Stimulated activated CD8-positive, alpha-beta memory T cell treated with anti-CD3 and anti-CD28 coated beads, Interleukin-7, amount 100 ng/mL, for 24 hours (primary cell): ENCODE measurements around the gene TNKS1BP1.

Source experiments
- DNase-seq: peaks from one replicate; pipeline ENCODE4 v3.0.0-alpha.2; 2020; ENCODE audit warnings: low read depth

Gene TNKS1BP1

DNA sequence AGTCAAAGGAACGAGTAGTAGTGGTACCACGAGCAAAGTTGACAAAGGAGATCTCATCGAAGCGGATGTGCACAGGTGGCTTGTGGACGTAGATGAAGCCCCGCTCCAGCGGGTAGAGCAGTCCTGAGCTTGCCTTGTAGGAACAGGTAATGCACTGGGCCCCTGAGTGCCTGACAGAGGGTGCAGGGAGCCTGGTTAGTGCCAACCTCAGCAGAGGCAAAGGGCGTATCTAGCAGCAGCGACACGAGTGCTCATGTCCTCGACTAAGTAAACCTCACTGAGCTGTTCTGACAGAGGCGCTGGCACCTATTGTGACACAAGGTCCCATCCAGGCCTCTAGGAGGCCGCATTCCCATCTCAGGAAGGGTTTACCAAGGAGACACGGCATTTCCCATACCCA lies 7.0 kb upstream of the TNKS1BP1 start:
- no peak for DNase-seq

DNA sequence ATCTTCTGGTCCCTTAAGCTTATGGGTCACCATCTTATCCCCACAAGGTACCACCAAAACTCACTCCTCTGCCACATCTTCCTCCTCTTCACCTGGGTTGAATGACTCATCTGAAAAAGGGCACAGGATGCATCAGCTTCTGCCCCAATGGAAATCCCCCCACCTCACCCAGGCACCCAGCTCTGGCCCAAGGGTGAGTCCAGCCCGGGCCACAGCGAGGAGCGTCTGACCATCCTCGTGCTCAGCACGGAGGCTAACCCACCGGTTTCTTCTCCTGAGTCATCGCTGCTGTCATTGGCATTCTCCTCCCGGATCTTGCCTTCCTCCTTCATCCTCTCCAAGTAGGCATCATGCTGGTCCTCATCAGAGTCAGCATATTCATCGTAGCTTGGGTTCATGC lies 5.3 kb upstream of the TNKS1BP1 start:
- no peak for DNase-seq

DNA sequence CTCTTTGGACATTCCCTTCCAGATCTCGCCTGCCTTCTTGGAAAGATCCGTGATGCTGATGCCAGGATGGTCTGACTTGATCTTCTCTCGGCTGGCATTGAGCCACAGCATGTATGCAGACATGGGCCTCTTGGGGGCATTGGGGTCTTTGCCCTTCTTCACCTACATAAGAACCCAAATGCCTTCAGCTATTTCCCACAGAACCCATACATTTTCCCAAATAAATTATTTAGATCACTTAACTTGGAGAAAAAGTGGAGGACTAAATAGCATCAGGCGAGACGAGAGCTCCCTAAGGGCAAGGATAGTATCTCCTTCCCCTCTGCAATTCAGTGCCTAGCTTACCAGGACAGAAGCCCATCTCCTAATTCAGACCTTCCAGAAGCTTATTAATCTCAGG lies 3.0 kb upstream of the TNKS1BP1 start:
- no peak for DNase-seq

DNA sequence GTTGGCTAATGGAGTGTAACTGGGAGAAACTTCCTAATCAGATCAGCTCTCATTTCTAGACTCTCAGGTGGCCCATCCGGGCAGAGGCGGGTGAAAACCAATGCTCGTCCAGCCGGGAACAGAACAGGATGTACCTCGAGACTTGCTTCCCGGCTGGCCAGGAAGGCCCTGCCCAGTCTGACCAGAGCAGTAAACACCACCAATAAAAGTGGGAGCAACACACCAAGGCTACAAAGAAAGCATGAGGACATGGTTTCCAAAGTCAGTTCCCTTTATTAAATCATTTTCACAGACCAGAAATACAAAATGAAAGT lies 940 bp upstream of the TNKS1BP1 start:
- DNase-seq = no peak

DNA sequence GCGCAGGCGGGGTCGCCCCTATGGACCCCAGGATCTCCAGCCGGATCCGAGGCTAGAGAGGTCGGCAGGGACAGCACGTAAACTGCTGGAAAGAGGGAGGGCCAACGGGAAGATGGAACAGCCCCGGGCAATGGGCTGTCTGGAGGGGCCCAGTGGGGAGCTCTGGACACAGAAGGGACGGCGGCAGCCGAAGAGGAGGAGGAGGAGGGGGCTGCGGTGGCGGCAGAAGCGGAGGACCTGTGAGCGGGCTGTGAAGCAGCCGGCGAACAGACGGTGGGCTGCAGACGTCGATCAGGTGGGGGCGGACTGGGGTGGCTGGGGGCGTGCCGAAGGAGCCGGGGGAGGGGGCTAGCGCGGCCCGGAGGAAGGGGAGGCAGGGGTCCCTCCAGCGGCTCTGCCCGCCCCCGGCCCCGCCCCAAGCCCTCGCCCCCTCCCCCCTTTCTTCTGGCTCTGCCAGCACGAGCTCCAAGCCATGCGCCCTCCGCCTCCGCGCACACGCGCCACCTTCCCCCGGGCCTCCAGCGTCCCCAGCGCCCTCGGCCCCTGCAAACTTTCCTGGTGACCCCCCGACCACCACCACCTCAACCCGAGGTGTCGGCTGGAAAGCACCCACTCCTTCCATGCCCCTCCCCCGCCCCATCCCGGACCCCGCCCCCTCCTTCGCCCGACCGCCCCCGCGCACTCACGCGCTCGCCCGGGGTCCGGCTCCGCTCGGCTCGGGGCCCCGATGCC lies 432 bp downstream of the TNKS1BP1 start:
- DNase-seq = no peak

DNA sequence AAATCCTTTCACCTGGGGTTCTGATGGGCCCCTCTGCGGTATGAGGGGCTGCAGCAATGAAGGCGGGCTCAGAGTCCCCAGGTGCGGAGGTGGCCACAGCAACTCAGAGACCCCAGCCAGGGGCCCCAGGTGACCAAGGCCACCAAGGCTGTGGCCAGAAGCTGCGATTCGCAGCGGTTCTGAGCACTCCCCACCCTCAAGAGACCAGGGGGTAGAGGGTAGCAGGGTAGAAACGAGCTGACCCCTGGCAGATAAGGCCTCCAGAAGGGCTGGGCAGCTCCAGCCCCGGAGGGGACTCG lies 948 bp downstream of the TNKS1BP1 start:
- no peak for DNase-seq

DNA sequence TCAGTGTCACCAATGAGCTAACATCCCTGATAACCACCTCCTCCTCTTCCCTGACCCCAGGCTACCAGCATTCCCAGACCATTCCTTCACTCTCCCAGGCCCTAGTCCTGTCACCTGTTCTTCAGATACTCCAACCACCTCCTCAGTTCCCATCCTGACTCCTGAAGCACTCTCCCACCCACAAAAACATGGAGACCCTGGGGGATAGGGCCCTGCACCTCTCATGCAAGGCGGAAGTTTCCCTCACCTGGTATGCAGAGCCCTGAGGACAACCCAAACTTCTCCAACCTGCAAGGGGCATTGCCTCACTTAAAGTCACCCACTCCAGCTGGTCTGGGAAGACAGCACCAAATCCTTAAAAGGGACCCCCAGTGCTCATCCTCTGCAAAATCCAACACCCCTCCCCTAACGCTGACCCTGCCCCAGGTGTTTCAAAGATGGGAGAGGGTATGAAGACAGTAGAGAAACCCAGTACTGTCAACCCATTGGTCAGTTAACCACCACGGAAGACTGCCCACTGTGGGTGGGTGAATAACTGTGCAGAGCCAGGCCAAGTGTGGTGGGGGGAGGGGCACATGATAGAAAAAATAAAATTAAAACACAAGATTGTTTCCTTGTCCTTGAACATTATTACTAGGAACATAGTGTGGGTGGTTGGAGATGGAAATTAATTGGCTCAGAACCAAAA lies 1.4 kb downstream of the TNKS1BP1 start:
- DNase-seq = no peak

DNA sequence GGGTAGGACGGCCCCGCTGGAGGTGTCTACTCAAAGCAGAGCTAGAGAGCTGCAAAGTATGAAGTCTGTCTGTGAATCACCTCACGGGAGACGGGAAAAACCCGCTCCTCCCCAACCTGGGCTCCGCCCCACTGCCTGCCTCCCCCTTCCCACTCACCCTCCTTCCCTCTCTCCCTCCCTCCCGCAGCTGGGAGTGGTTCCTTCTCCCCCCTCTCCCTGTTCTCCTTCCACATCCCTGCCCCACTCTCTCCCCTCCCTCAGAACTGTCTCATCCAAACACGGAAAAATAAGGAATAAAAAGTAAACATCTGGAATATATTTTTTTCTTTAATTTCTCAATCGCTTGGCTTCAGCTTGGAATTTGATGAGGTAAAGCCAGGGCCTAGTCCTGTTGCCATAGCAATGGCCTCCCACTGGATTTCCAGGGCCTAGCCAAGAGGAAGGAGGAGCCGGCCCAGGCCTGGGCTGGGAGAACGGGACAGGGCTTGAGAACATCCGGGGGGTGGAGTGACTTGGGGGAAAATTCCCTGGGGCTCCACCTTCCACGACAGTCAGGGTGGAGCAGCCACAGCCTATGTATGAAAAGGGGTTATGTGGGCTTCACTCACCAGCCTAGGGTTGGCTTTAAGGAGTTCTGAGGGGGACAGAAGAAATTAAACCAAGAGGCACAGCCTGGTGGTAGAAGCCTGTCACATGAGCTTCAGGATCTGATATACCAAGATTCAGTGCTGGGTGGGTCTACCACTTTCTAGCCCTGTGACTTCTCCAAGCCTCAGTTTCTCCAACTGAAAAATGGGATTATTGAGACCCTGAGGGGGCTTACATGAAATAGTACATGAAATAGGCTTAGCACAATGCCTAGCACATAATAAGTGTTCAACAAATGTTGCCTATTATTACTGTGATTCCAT lies 2.2 kb downstream of the TNKS1BP1 start:
- no peak for DNase-seq

DNA sequence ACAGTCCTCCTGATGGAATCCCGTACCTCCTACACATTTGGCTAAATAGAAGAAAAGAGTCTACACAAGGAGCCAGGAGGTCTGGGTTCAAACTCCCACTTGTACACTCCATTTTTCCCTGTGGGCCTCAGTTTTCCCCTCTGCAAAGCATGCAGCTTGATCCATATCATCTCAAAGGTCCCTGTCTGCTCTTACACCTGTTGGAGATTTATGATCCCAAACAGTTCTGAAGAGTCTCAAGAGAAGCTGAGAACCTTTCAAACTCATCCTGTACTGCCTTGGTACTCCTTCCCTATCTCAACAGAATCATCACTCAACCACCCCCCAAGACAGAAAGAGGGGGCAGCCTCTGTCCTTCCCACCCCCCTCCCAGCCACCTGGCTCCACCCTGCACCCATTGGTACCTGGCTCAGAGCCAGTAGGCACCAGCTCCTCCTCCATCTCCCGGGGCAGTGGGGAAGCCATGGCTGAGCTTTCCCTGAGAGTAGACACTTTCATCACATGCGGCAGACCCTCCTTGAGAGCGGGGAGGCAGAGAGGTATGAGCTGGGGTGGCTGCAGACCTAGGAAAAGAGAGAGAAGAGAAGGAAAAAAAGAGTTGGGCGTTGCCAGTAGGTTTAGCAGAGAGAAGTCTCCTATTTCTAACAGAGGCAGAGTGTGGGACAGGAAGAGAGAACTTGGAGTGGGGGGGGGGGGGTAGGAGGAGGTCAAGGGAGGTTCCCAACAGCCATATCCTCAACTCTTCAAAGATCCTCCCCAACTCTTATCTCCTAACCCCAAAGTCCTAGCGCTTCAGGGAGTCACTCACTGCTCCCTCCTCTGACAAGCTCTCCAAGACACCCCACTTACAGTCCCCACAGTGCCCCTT lies 3.1 kb downstream of the TNKS1BP1 start:
- DNase-seq = no peak

DNA sequence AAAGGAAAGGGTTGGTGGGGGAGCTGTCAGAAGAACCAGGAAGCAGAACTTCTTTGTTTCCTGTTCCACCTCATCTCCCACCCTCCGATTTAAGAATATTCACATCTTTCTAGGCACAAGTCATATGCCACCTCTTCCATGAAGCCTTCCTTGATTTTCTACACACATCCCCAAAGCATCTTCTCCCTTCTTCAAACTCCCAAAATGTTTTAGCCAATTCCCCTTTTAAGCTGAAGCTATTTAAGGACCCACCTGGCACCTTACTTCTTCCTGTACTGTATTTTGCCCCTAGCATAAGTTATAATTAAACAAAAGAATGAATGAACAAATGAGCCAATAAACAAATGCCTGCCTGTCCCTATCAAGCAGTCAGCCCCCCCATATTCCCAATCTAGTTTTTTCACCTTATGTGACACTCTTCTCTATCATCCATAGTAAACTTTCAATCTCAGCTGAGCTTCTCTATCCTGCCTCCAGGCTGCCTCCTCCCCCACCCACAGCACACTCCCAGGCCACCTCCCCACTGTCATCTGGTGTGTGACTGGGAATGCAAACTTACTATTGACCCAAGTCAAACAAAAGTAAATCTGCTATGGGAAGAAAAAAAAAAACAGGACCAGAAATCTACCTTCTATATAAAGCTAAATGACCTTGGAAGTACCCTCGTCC lies 3.9 kb downstream of the TNKS1BP1 start:
- DNase-seq = no peak

DNA sequence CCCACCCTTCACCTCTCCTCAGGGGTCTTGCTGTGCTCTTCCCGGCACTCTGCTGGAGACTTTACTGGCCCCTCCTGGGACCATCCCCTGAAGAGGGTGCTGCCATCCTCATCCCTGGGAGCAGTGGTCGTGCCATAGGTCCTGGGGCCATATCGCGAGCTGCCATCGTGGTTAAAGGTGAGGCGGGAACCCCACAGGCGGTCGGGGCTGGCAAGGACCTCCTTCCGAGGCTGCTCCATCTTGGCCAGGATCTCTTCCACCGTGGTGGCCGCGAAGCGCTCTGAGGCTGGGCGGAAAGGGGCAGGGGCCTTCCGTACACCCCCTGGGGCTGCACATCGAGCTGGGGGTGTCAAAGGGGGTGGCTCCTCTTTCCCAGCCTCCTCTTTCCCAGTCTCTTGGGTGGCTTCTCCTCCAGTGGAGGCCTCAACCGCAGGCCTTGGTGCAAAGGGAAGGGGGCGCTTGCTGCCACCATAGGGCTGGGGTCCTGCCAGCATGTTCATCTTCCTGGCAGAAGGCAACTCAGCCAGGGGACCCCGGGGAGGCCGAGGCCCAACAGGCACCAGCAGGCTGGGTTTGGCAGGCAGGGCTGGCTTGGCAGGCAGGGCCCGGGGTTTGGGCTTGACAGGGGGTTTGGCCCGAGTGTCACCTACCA lies 4.6 kb downstream of the TNKS1BP1 start:
- DNase-seq = no peak

DNA sequence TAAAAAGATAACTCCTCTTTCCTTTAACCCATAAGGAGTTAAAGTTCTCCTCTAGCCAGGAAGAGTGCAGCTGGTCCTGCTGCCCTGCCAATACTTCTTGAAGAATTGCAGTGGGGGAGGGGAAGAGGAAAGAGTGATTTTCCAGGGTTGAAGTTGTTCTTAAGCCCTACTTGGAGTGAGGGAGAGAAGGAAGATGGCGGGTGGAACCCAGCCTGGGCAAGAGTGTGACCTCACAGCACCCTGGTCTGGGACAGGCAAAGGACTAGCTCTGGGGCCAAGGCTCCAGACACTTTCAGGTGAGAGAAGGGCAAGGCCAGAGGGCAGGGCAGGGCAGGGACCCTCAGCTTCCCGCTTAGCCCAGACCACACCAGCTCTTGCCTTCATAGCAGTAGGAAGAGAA lies 6.6 kb downstream of the TNKS1BP1 start:
- DNase-seq = no peak

DNA sequence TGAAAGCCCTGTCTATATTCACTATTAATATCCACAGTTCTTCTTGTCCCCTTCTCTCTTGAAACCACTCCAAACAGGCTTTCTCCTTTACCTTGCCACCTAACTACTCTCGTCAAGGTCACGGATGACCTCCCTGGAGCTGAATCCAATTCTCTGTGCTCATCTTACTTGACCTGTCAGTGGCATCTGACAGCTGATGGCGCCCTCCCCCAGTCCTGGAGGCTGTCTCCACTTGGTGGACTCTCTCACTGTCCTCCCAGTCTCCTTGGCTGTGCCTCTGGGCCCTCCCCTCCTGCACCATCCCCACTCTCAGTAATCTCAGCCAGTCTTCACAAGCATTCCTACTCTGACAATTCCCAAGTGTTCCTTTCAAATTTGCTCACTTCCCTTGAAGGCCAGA lies 8.7 kb downstream of the TNKS1BP1 start:
- no peak for DNase-seq

DNA sequence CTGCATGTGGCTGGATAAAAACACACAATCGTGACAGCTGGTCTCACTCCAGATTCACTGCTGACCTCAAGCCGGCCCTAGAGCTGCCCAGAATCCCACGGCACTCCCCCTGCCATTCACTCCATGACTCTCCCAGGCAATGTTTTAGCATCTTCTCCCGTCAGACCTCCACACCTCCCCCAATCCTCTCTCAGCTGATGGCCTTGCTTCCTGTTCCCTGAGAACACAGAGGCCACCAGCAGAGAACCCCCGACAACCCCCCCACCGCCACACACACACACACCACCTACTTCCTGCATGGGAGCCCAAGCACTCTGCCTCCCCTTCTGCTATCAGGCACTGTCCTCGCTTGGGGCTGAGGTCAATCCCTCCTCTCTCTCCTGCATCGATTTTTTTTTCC lies 9.3 kb downstream of the TNKS1BP1 start:
- DNase-seq = no peak

DNA sequence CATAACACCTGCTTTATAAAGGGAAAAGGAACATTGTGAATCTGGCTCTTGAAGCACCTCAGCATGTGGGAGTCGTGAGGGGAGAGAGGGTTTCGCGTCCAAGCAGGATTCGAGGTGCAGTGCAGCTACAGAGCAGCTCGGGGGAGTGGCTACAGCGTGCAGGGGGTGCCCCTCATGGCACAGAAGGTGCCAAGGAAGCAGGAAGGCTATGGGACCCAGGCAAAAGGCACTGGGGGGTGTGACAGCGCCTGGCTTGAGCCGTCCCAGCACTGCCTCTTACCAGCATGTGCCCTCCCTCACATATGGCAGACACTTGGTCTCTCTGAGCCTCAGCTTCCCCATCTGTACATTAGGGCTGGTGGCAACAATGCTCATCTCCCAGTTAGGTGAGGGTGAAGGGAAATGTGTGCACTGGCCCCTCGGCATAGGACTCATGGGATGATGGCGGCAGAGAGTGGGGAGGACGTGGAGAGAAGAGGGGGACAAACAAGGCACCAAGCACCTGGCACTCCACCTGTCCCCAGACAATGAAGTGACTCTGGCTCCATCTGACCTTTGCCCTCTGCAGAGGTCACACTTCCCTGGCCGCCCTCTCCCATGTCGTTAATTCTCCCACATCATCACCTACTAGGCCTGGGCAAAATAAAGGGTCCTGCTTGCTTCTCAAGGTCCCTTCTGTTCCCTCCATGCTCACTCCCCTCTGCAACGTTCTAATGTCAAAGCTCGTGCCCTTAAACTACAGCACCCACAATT lies 10.4 kb downstream of the TNKS1BP1 start:
- no peak for DNase-seq

DNA sequence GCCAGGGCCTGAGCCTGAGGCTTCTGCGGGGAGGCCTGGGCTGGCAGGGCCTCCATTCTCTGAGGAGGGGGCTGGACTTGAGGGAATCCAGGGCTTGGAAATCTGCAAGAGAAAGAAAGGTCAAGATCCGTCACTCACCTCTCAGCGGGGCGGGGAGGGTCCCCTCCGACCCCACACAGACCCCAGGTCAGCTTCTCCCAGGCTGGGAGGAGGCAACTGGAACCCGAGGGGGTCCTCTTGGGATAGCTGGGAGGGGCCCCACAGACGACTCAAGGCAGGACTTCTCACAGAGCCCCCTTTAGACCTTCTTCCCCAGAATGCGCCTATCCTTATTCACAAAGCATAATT lies 11.0 kb downstream of the TNKS1BP1 start:
- DNase-seq = no peak

DNA sequence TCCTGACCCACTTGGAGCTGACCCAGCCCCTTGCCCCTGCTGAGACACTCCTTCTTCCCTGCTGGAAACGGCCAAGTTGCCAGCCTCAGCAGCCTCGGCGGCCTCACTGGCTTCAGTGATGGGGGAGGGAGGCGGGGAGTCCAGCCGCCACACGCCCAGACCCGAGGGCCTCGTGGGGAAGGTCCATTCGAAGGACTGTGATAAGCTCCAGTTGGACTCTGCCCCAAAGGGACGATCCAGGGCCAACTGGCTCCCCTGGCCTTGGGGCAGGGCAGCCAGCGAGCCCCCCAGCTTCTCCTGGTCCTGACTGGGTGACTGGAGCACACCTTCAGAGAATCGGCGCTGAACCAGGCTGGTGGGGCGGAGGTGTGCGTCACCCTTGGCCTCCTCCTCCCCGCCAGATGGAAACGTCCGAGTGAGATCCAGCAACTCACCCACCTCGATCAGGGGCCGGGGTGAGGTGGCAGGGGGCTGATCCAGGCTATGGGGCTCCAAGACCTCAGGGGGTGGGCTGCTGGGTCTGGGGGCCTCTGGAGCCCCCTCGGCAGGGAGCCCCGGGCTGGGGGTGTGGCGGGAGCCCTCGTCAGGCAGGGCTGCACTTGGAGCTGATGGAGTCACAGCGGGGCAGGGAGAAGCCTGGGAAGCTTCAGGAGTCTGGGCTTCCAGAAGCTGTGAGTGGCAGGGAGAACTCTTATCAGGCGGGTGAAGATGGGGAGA lies 11.5 kb downstream of the TNKS1BP1 start:
- no peak for DNase-seq

DNA sequence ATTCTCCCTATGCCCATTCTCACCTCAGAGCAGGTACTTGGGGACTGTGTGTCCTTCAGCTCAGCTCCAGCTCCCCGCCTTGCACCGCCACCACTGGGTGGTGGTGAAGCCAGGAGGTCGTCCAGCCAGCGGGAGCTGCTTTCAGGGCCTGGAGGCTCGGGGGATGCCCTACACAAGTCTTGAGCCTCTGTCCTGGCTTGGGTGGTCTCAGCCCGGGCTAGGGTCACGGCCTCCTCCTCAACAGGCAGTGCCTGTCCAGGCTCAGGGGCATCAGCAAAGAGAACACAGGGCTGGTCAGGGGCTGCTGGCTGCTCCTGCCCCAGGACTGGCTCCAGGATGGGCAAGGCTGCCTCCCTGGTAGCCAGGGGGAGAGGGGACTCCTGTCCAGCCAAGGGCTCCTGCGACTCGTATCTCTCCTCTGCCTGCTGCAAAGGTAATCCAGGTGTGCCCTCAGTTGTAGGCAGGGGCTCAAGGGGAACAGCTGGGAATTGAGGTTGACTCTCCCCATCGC lies 12.2 kb downstream of the TNKS1BP1 start:
- DNase-seq = no peak

DNA sequence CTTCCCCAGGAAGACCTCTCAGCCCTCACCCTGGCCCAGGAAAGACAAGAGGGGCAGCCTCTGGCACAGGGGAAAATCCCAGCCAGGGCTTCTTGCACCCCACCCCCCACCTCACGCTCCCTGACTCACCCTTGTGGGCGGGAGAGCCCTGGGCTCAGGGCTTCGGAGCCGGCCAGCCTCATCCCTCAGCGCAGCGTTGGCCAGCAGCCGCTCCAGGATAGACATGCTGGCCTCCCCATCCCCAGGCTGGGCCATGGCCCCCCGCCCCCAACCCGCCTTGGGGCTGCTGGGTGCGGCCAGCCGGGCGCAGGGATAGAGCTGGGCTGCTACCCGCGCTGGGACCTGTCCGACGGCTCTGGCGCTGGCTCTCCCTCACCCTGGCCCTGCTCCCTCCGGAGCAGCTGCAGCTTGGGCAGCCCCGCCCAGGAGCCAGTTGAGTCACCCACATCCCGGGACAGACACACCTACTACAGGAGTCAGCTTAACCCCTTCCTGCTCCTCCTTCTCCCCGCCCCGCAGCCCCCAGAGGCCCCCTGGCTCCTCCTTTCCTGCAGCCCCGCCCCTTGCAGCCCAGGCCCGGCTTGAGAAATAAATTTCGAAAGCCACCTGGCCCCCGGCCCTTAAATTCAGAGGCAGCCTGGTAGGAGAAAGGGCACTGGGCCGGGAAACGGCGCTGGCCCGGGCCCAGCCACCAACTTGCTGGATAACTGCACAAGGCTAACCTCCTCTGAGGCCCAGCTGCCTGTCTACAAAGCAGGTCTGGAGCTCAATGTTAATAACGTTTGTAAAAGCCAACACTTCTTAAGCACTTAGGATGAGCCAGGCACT lies 13.4 kb downstream of the TNKS1BP1 start:
- DNase-seq = peak; percentile 53
